ENCODE results near the gene RAD50. TPM values are rescaled to one million over a fixed set of nuclear protein-coding genes. Genes with fewer than 3 reads are reported as not detected.

RAD50 gene
- total RNA-seq, 2 experiments from 2014 or later, result 46.0 to 51.3 TPM

GRCh38 chr5:132668706-132669454 lies 112.1 kb downstream of the RAD50 start:
- ChIA-PET POLR2A (no interaction called here), CTCF (no interaction called here)
- Mint-ChIP-seq H3K9me3 (ENCODE audit: low read depth) (no peaks in the 10 kb centered on the region), H3K4me3 (no peak overlapping the region), H3K27me3 (no peaks in the 10 kb centered on the region), H3K36me3 (ENCODE audit: low read depth) (no peaks in the 10 kb centered on the region), H3K27ac (no peak overlapping the region), H3K4me1 (peaks cover 11% of the 10 kb centered on the region)
- intact Hi-C loops (cut with DNase I, micrococcal nuclease), result no loop called here
- DNase-seq, result no peak
- no peak for ATAC-seq

- no peak for ATAC-seq
- H3K4me3 Mint-ChIP-seq, result no peak overlapping the region
- peaks cover 11% of the 10 kb centered on the region for H3K4me1 Mint-ChIP-seq
- CTCF ChIA-PET, result interaction anchor here (0.6 to 0.9 kb wide), 2 partner anchors 36 to 48 kb away, joined by 3 to 4 read pairs; no protein-coding TSS in a partner anchor
- H3K36me3 Mint-ChIP-seq (ENCODE audit: low read depth), result no peaks in the 10 kb centered on the region
- no peak for DNase-seq
- no peaks in the 10 kb centered on the region for H3K27me3 Mint-ChIP-seq
- intact Hi-C loops (cut with DNase I, micrococcal nuclease), result no loop called here
- H3K9me3 Mint-ChIP-seq (ENCODE audit: low read depth), result no peaks in the 10 kb centered on the region
- no peak overlapping the region for H3K27ac Mint-ChIP-seq
- POLR2A ChIA-PET, result interaction anchor here (1.0 kb wide), 1 partner anchor 28 kb away, joined by 3 read pairs; no protein-coding TSS in a partner anchor
Observed at GRCh38 chr5:132669455-132669820, 112.7 kb downstream of the RAD50 start.

- intact Hi-C loops (cut with DNase I, micrococcal nuclease), result no loop called here
- no peaks in the 10 kb centered on the region for H3K27me3 Mint-ChIP-seq
- DNase-seq (no peak), ATAC-seq (no peak)
- ChIA-PET CTCF (interaction anchor here (0.6 to 0.9 kb wide), 2 partner anchors 37 to 49 kb away, joined by 3 to 4 read pairs; no protein-coding TSS in a partner anchor), POLR2A (interaction anchor here (1.0 kb wide), 1 partner anchor 29 kb away, joined by 3 read pairs; no protein-coding TSS in a partner anchor)
- H3K36me3 Mint-ChIP-seq (ENCODE audit: low read depth), result no peaks in the 10 kb centered on the region
- no peak overlapping the region for H3K27ac Mint-ChIP-seq
- H3K4me3 Mint-ChIP-seq, result no peak overlapping the region
- no peaks in the 10 kb centered on the region for H3K9me3 Mint-ChIP-seq (ENCODE audit: low read depth)
- H3K4me1 Mint-ChIP-seq, result peaks cover 18% of the 10 kb centered on the region
Observed at GRCh38 chr5:132669966-132670882, 113.4 kb downstream of the RAD50 start.

GRCh38 chr5:132671000-132671399 lies 114.2 kb downstream of the RAD50 start:
- Mint-ChIP-seq H3K27ac (no peak overlapping the region), H3K9me3 (ENCODE audit: low read depth) (no peaks in the 10 kb centered on the region), H3K4me1 (peaks cover 19% of the 10 kb centered on the region), H3K27me3 (no peaks in the 10 kb centered on the region), H3K4me3 (no peak overlapping the region), H3K36me3 (ENCODE audit: low read depth) (no peaks in the 10 kb centered on the region)
- ChIA-PET CTCF (interaction anchor here (0.7 kb wide), 1 partner anchor 527 kb away, joined by 3 read pairs; no protein-coding TSS in a partner anchor), POLR2A (interaction anchor here (0.7 kb wide), 1 partner anchor 79 kb away, joined by 3 read pairs; no protein-coding TSS in a partner anchor)
- intact Hi-C loops (cut with DNase I, micrococcal nuclease), result no loop called here
- ATAC-seq (no peak), DNase-seq (no peak)

GRCh38 chr5:132673488-132673887 lies 116.7 kb downstream of the RAD50 start:
- intact Hi-C loops (cut with DNase I, micrococcal nuclease), result no loop called here
- Mint-ChIP-seq H3K27ac (no peak overlapping the region), H3K36me3 (ENCODE audit: low read depth) (no peaks in the 10 kb centered on the region), H3K4me3 (no peak overlapping the region), H3K9me3 (ENCODE audit: low read depth) (no peaks in the 10 kb centered on the region), H3K4me1 (peaks cover 22% of the 10 kb centered on the region), H3K27me3 (no peaks in the 10 kb centered on the region)
- ChIA-PET CTCF (interaction anchor here (1.6 kb wide), 1 partner anchor 10 kb away, joined by 4 read pairs; no protein-coding TSS in a partner anchor), POLR2A (interaction anchor here (1.0 kb wide), 1 partner anchor 32 kb away, joined by 3 read pairs; no protein-coding TSS in a partner anchor)
- ATAC-seq (no peak), DNase-seq (no peak)

GRCh38 chr5:132673939-132674630 lies 117.3 kb downstream of the RAD50 start, which contains the start of gene IL4:
Gene IL4 (plus strand): TSS chr5:132673989. CDS start chr5:132674051, 62 bp downstream.
- H3K4me3 Mint-ChIP-seq, result no peak within 1 kb of the TSS
- ATAC-seq, result no peak
- DNase-seq, result no peak
- POLR2A ChIA-PET, result interaction anchor here (0.5 to 1.0 kb wide), 3 partner anchors 33 to 41 kb away, joined by 3 to 5 read pairs (median 3); no protein-coding TSS in a partner anchor
- CTCF ChIA-PET, result interaction anchor here (0.8 to 1.6 kb wide), 5 partner anchors 11 to 35 kb away, joined by 3 to 5 read pairs (median 3); no protein-coding TSS in a partner anchor
- H3K4me1 Mint-ChIP-seq, result peaks cover 22% of the 10 kb centered on the region
- H3K27ac Mint-ChIP-seq, result peak within 1 kb of the TSS; percentile 48
- H3K9me3 Mint-ChIP-seq (ENCODE audit: low read depth), result no peaks in the 10 kb centered on the region
- H3K27me3 Mint-ChIP-seq, result no peaks in the 10 kb centered on the region
- intact Hi-C loops (cut with DNase I, micrococcal nuclease), result no loop called here
- no peaks in the 10 kb centered on the region for H3K36me3 Mint-ChIP-seq (ENCODE audit: low read depth)

- Mint-ChIP-seq H3K27ac (peak overlapping the region; percentile 48), H3K27me3 (no peaks in the 10 kb centered on the region), H3K9me3 (ENCODE audit: low read depth) (no peaks in the 10 kb centered on the region), H3K4me1 (peaks cover 22% of the 10 kb centered on the region), H3K36me3 (ENCODE audit: low read depth) (no peaks in the 10 kb centered on the region), H3K4me3 (no peak overlapping the region)
- intact Hi-C loops (cut with DNase I, micrococcal nuclease), result no loop called here
- ATAC-seq (peak; percentile 75), DNase-seq (no peak)
- ChIA-PET POLR2A (interaction anchor here (0.5 to 0.6 kb wide), 2 partner anchors 34 to 42 kb away, joined by 3 to 5 read pairs; no protein-coding TSS in a partner anchor), CTCF (interaction anchor here (0.8 to 1.6 kb wide), 5 partner anchors 11 to 36 kb away, joined by 3 to 5 read pairs (median 3); no protein-coding TSS in a partner anchor)
Observed at GRCh38 chr5:132674671-132675506, 118.1 kb downstream of the RAD50 start.

- POLR2A ChIA-PET, result no interaction called here
- DNase-seq, result no peak
- H3K4me1 Mint-ChIP-seq, result peaks cover 22% of the 10 kb centered on the region
- H3K36me3 Mint-ChIP-seq (ENCODE audit: low read depth), result no peaks in the 10 kb centered on the region
- intact Hi-C loops (cut with DNase I, micrococcal nuclease), result no loop called here
- H3K9me3 Mint-ChIP-seq (ENCODE audit: low read depth), result no peaks in the 10 kb centered on the region
- H3K27ac Mint-ChIP-seq, result no peak overlapping the region
- H3K4me3 Mint-ChIP-seq, result no peak overlapping the region
- no peaks in the 10 kb centered on the region for H3K27me3 Mint-ChIP-seq
- no peak for ATAC-seq
- CTCF ChIA-PET, result no interaction called here
Observed at GRCh38 chr5:132675936-132676689, 119.3 kb downstream of the RAD50 start.

- ATAC-seq (no peak), DNase-seq (no peak)
- peaks cover 22% of the 10 kb centered on the region for H3K4me1 Mint-ChIP-seq
- no peak overlapping the region for H3K4me3 Mint-ChIP-seq
- H3K27ac Mint-ChIP-seq, result no peak overlapping the region
- no peaks in the 10 kb centered on the region for H3K9me3 Mint-ChIP-seq (ENCODE audit: low read depth)
- intact Hi-C loops (cut with DNase I, micrococcal nuclease), result no loop called here
- H3K36me3 Mint-ChIP-seq (ENCODE audit: low read depth), result no peaks in the 10 kb centered on the region
- CTCF ChIA-PET, result interaction anchor here (0.8 kb wide), 1 partner anchor 19 kb away, joined by 3 read pairs; the partner anchor contains the start of gene IL13
- POLR2A ChIA-PET, result interaction anchor here (0.7 kb wide), 1 partner anchor 199 kb away, joined by 3 read pairs; no protein-coding TSS in a partner anchor
- no peaks in the 10 kb centered on the region for H3K27me3 Mint-ChIP-seq
Observed at GRCh38 chr5:132677191-132677590, 120.4 kb downstream of the RAD50 start.
